ENCODE results near the gene PKNOX2.

DNA sequence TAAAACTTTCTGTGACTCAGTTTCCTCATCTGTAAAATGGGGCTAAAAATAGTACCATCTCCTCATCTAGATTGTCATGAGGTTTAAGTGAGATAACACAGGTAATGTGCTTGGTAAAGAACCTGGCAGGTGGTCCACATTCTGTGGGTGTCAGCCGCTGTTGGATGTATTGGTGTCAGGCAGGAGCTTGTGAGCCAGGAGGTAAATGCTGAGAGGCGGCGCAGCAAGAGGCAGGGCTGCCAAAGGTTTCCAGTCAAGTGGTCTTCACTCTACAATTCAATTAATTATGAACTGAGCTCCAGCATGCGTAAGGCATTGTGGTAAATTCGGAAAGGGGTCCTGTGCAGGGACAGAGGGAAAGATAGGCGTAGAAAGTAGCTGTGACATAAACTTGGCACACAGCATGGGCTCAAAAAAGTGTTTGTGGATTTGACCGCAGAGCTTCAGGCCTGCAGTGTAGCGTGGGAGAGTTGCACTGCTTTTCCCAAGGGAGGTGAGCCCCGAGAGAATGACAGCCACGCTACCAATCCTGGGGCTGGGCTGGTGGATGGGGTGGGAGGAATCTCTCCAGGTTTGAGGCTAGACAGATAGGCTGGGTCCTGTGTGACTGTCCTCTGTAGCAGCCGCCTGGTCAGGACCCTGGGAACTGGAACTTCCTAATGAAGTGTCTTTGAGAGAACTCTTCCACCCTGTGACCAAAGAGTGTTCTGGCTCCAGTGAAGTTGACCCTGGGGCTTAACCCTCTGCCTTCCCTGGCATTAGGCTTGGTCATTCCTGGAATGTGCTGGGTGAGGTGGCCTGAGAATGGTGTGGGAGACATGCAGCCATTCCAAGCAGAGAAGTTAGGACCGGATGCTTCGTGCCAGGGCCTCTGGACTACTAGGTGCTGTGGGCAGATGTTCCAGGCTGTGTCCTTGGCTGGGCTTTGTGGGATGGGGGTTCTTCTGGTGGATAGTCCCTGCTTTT is 209.2 kb downstream of the PKNOX2 start:
- TF ChIP-seq, protein P1, sequence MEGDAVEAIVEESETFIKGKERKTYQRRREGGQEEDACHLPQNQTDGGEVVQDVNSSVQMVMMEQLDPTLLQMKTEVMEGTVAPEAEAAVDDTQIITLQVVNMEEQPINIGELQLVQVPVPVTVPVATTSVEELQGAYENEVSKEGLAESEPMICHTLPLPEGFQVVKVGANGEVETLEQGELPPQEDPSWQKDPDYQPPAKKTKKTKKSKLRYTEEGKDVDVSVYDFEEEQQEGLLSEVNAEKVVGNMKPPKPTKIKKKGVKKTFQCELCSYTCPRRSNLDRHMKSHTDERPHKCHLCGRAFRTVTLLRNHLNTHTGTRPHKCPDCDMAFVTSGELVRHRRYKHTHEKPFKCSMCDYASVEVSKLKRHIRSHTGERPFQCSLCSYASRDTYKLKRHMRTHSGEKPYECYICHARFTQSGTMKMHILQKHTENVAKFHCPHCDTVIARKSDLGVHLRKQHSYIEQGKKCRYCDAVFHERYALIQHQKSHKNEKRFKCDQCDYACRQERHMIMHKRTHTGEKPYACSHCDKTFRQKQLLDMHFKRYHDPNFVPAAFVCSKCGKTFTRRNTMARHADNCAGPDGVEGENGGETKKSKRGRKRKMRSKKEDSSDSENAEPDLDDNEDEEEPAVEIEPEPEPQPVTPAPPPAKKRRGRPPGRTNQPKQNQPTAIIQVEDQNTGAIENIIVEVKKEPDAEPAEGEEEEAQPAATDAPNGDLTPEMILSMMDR (IDR thresholded peaks at IDR 0.05), result no peak
- no peak for TF ChIP-seq POLR2AphosphoS5 (IDR thresholded peaks at IDR 0.05; ENCODE audit: insufficient read depth in 1 of 2, low read depth in 1 of 2)

All from vagina (tissue), 2 donors.